ENCODE measurements around the gene MYO7B.

Gene MYO7B

GRCh38 chr2:127535422-127535901 lies at the start of gene MYO7B:
MYO7B (plus strand) TSS chr2:127535683; CDS start chr2:127559723, 24,040 bp downstream.
- DNase-seq: peak; percentile 88

- no peak for DNase-seq
Measured at GRCh38 chr2:127485694-127486071, 49.8 kb upstream of the MYO7B start.

GRCh38 chr2:127486247-127487058 lies 49.0 kb upstream of the MYO7B start:
- DNase-seq: no peak

GRCh38 chr2:127490283-127490682 lies 45.2 kb upstream of the MYO7B start:
- DNase-seq: no peak

GRCh38 chr2:127498386-127498785 lies 37.1 kb upstream of the MYO7B start:
- DNase-seq: no peak

GRCh38 chr2:127503491-127503890 lies 32.0 kb upstream of the MYO7B start:
- DNase-seq: no peak

GRCh38 chr2:127504552-127505430 lies 30.7 kb upstream of the MYO7B start:
- DNase-seq: no peak

GRCh38 chr2:127506510-127506909 lies 29.0 kb upstream of the MYO7B start:
- DNase-seq: no peak

GRCh38 chr2:127508023-127508630 lies 27.4 kb upstream of the MYO7B start:
- DNase-seq: no peak

GRCh38 chr2:127508631-127509034 lies 26.9 kb upstream of the MYO7B start:
- peak; percentile 65 for DNase-seq

- DNase-seq: no peak
Measured at GRCh38 chr2:127510073-127510472, 25.4 kb upstream of the MYO7B start.

- DNase-seq: no peak
Measured at GRCh38 chr2:127511090-127511695, 24.3 kb upstream of the MYO7B start.

- DNase-seq: no peak
Measured at GRCh38 chr2:127511917-127512316, 23.6 kb upstream of the MYO7B start.

- DNase-seq: no peak
Measured at GRCh38 chr2:127512362-127512761, 23.1 kb upstream of the MYO7B start.

- DNase-seq: no peak
Measured at GRCh38 chr2:127514076-127514475, 21.4 kb upstream of the MYO7B start.

GRCh38 chr2:127514485-127514884 lies 21.0 kb upstream of the MYO7B start:
- DNase-seq: no peak

GRCh38 chr2:127515383-127515915 lies 20.0 kb upstream of the MYO7B start:
- no peak for DNase-seq

- DNase-seq: no peak
Measured at GRCh38 chr2:127516041-127516762, 19.3 kb upstream of the MYO7B start.

GRCh38 chr2:127517465-127517864 lies 18.0 kb upstream of the MYO7B start:
- no peak for DNase-seq

- DNase-seq: no peak
Measured at GRCh38 chr2:127520424-127520823, 15.1 kb upstream of the MYO7B start.

GRCh38 chr2:127523269-127523939 lies 12.1 kb upstream of the MYO7B start:
- DNase-seq: no peak

Data from COR-L47 (cell line).